Stimulated activated CD8-positive, alpha-beta memory T cell treated with anti-CD3 and anti-CD28 coated beads, Interleukin-12 subunit alpha, Interleukin-12 subunit beta, amount 100 ng/mL, for 4 hours (primary cell): ENCODE measurements around the gene LSAMP.

Source experiments
- DNase-seq: peaks from one replicate; pipeline ENCODE4 v3.0.0-alpha.2; 2020; ENCODE audit warnings: low read depth

Gene LSAMP

GRCh38 chr3:115943579-115943978, 501.7 kb downstream of the LSAMP start:
- no peak for DNase-seq

GRCh38 chr3:115937054-115937453, 508.2 kb downstream of the LSAMP start:
- DNase-seq, result no peak

GRCh38 chr3:115932807-115933206, 512.5 kb downstream of the LSAMP start:
- no peak for DNase-seq

- no peak for DNase-seq
Measured at GRCh38 chr3:115931581-115931980, 513.7 kb downstream of the LSAMP start.

GRCh38 chr3:115930922-115931321, 514.4 kb downstream of the LSAMP start:
- DNase-seq, result no peak

- no peak for DNase-seq
Measured at GRCh38 chr3:115930168-115930567, 515.1 kb downstream of the LSAMP start.

GRCh38 chr3:115928376-115928775, 516.9 kb downstream of the LSAMP start:
- no peak for DNase-seq

- no peak for DNase-seq
Measured at GRCh38 chr3:115927197-115927596, 518.1 kb downstream of the LSAMP start.

- DNase-seq, result no peak
Measured at GRCh38 chr3:115922681-115923347, 522.5 kb downstream of the LSAMP start.

GRCh38 chr3:115921711-115922110, 523.6 kb downstream of the LSAMP start:
- no peak for DNase-seq

- no peak for DNase-seq
Measured at GRCh38 chr3:115918900-115919299, 526.4 kb downstream of the LSAMP start.

- no peak for DNase-seq
Measured at GRCh38 chr3:115916866-115917265, 528.4 kb downstream of the LSAMP start.

GRCh38 chr3:115915061-115915460, 530.2 kb downstream of the LSAMP start:
- DNase-seq, result no peak

- no peak for DNase-seq
Measured at GRCh38 chr3:115913069-115913686, 532.1 kb downstream of the LSAMP start.

GRCh38 chr3:115912372-115912771, 532.9 kb downstream of the LSAMP start:
- DNase-seq, result no peak

- DNase-seq, result no peak
Measured at GRCh38 chr3:115905871-115906270, 539.4 kb downstream of the LSAMP start.

GRCh38 chr3:115903843-115904242, 541.4 kb downstream of the LSAMP start:
- DNase-seq, result no peak

- DNase-seq, result no peak
Measured at GRCh38 chr3:115901008-115901407, 544.3 kb downstream of the LSAMP start.

GRCh38 chr3:115899535-115899934, 545.8 kb downstream of the LSAMP start:
- DNase-seq, result no peak

- DNase-seq, result no peak
Measured at GRCh38 chr3:115898656-115899410, 546.5 kb downstream of the LSAMP start.

- DNase-seq, result no peak
Measured at GRCh38 chr3:115891006-115891636, 554.2 kb downstream of the LSAMP start.

- no peak for DNase-seq
Measured at GRCh38 chr3:115890579-115890978, 554.7 kb downstream of the LSAMP start.

GRCh38 chr3:115885621-115886020, 559.7 kb downstream of the LSAMP start:
- DNase-seq, result no peak
